ENCODE measurements around the gene LOXHD1.

Gene LOXHD1

DNA sequence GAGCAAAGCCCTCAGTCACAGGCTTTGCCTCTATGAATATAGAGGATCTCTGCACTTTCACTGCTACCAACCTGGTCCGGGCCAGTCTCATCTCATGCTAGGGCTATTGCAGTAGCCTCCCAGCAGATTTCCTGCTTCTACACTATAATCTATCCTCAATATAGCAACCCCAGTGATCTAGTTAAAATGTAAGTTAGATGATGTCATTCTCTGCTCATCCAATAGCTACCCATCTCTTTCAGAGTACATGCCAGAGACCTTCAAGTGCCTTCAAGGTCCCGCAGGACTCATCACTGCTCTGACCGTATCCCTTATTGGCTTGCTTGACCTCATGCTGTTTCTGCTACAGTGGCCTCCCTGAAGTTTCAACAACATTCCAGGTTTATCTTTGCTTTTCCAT lies 186.3 kb downstream of the LOXHD1 start:
- Histone ChIP-seq H3K27ac (ENCODE audit: low read depth, low read length) (no peak overlapping the region), H3K14ac (ENCODE audit: low read length) (no peak overlapping the region), H3K4me2 (ENCODE audit: low read length) (no peak overlapping the region), H3K36me3 (ENCODE audit: control insufficient read depth in 1 of 2, insufficient read depth in 2 of 2, low read length in 2 of 2) (no peaks in the 10 kb centered on the region), H2AFZ (ENCODE audit: insufficient read depth, low read length, poor library complexity) (no peak overlapping the region), H2BK120ac (ENCODE audit: insufficient read depth, low read length, poor library complexity) (no peak overlapping the region), H3K18ac (ENCODE audit: low read length) (no peak overlapping the region), H3K79me2 (ENCODE audit: control insufficient read depth, insufficient read depth, low read length, poor library complexity) (no peaks in the 10 kb centered on the region), H3K27me3 (ENCODE audit: insufficient read depth, low read length) (no peaks in the 10 kb centered on the region), H4K12ac (ENCODE audit: low read depth, low read length) (no peak overlapping the region), H3K9ac (ENCODE audit: low read length) (no peak overlapping the region), H4K8ac (ENCODE audit: low read depth, low read length) (no peak overlapping the region), H2BK5ac (ENCODE audit: low read depth, low read length, poor library complexity) (no peak overlapping the region), H3K4me3 (ENCODE audit: low read depth, low read length) (no peak overlapping the region), H2BK12ac (ENCODE audit: low read length) (no peak overlapping the region), H2AK5ac (ENCODE audit: low read length) (no peak overlapping the region), H3K23ac (ENCODE audit: low read length) (no peak overlapping the region), H3K4me1 (ENCODE audit: control insufficient read depth in 1 of 2, insufficient read depth in 2 of 2, low read length in 2 of 2) (no peaks in the 10 kb centered on the region), H4K91ac (ENCODE audit: low read depth, low read length) (no peak overlapping the region), H3K4ac (ENCODE audit: low read depth, low read length) (no peak overlapping the region), H3K79me1 (ENCODE audit: low read length) (no peaks in the 10 kb centered on the region), H3K9me3 (ENCODE audit: insufficient read depth, low read depth, low read length) (peaks cover 7% of the 10 kb centered on the region)
- no CpG with 5 or more reads among the region's 3 CpGs for WGBS (ENCODE audit: extremely low coverage, insufficient coverage, insufficient read length)
- DNase-seq: no peak

DNA sequence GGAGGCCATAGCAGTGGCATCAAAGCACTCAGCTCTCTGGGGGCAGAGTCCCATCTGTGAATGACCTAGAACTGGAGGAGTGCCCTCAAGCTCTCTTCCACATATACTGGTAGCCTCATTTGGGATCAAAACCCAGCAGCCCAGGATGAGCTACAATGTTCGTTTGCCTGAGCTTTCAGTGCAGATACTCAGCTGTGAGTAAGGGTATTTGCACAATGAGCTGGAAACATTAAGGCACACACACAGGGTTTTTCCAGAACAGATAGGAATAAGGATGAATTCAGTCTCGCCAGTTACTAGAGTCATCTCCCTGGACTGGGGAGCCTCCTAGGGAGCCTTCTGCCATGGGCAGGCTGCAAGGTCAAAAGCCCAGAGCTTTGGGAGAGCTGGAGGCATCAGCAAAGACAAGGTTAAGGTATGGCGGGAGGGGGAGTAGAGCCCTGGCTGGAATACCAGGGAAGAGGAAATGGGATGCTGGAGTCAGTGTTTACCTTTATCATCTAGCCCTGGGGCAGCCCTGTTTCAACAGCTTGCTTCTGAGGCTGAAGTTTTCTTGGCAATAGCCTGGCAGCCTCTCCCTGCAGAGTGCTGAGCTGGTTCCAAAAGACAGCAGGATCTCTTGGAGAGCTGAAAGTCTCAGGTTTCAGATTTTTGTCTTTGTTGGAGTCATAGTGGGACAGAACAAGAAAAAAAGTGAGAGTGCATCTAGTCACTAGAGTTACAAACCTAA lies 187.7 kb downstream of the LOXHD1 start:
- H3K79me1 ChIP-seq (ENCODE audit: low read length): no peaks in the 10 kb centered on the region
- H3K27me3 ChIP-seq (ENCODE audit: insufficient read depth, low read length): no peaks in the 10 kb centered on the region
- no peak overlapping the region for H3K18ac ChIP-seq (ENCODE audit: low read length)
- H4K12ac ChIP-seq (ENCODE audit: low read depth, low read length): no peak overlapping the region
- no peaks in the 10 kb centered on the region for H3K79me2 ChIP-seq (ENCODE audit: control insufficient read depth, insufficient read depth, low read length, poor library complexity)
- H3K4me2 ChIP-seq (ENCODE audit: low read length): no peak overlapping the region
- no peak for DNase-seq
- no peak overlapping the region for H3K9ac ChIP-seq (ENCODE audit: low read length)
- no peaks in the 10 kb centered on the region for H3K4me1 ChIP-seq (ENCODE audit: control insufficient read depth in 1 of 2, insufficient read depth in 2 of 2, low read length in 2 of 2)
- WGBS (ENCODE audit: extremely low coverage, insufficient coverage, insufficient read length): no CpG with 5 or more reads among the region's 3 CpGs
- H2AK5ac ChIP-seq (ENCODE audit: low read length): no peak overlapping the region
- H3K9me3 ChIP-seq (ENCODE audit: insufficient read depth, low read depth, low read length): peaks cover 3% of the 10 kb centered on the region
- H4K91ac ChIP-seq (ENCODE audit: low read depth, low read length): no peak overlapping the region
- H2BK120ac ChIP-seq (ENCODE audit: insufficient read depth, low read length, poor library complexity): no peak overlapping the region
- no peak overlapping the region for H3K27ac ChIP-seq (ENCODE audit: low read depth, low read length)
- no peak overlapping the region for H2BK12ac ChIP-seq (ENCODE audit: low read length)
- H3K23ac ChIP-seq (ENCODE audit: low read length): no peak overlapping the region
- H3K14ac ChIP-seq (ENCODE audit: low read length): no peak overlapping the region
- H3K4ac ChIP-seq (ENCODE audit: low read depth, low read length): no peak overlapping the region
- no peaks in the 10 kb centered on the region for H3K36me3 ChIP-seq (ENCODE audit: control insufficient read depth in 1 of 2, insufficient read depth in 2 of 2, low read length in 2 of 2)
- no peak overlapping the region for H2AFZ ChIP-seq (ENCODE audit: insufficient read depth, low read length, poor library complexity)
- H2BK5ac ChIP-seq (ENCODE audit: low read depth, low read length, poor library complexity): no peak overlapping the region
- no peak overlapping the region for H4K8ac ChIP-seq (ENCODE audit: low read depth, low read length)
- no peak overlapping the region for H3K4me3 ChIP-seq (ENCODE audit: low read depth, low read length)

DNA sequence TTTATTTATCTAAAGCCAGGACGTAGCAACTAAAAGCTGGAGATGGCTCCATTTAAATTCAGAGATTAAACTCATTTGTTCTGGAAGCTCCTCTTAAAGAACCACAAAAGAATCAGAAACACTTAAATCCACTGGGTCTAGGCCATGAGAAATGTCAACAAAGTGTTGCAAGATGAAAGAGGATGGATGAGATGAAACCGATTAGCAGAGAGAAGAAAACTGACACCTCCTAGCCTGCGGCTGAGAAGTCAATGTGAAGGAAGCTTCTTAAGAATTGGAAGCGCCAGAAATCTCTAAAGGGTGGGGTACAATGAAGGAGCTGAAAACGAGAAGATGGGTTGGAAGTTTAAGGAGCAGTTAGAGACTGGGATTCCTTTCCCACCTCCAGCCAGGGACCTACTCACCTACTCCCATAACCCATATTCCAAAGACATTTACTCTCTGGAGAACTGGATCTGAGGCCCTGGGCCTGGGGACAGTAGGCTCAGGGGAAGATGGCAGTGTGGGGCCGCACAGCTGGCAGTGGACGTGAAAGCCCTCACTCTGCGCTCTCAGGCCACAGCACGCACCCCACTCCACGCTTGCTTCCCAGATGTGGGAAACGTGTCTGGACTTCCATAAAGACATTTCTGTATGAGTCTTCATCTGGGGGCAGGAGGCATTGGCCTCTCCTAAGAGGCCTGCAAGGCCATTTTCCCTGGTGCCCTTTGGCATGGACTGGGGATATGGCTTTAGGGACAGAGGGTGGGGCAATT lies 188.4 kb downstream of the LOXHD1 start:
- Histone ChIP-seq H3K79me1 (ENCODE audit: low read length) (no peaks in the 10 kb centered on the region), H3K18ac (ENCODE audit: low read length) (no peak overlapping the region), H2AFZ (ENCODE audit: insufficient read depth, low read length, poor library complexity) (no peak overlapping the region), H2BK5ac (ENCODE audit: low read depth, low read length, poor library complexity) (no peak overlapping the region), H3K79me2 (ENCODE audit: control insufficient read depth, insufficient read depth, low read length, poor library complexity) (no peaks in the 10 kb centered on the region), H3K36me3 (ENCODE audit: control insufficient read depth in 1 of 2, insufficient read depth in 2 of 2, low read length in 2 of 2) (no peaks in the 10 kb centered on the region), H4K12ac (ENCODE audit: low read depth, low read length) (no peak overlapping the region), H4K8ac (ENCODE audit: low read depth, low read length) (no peak overlapping the region), H3K27me3 (ENCODE audit: insufficient read depth, low read length) (no peaks in the 10 kb centered on the region), H4K91ac (ENCODE audit: low read depth, low read length) (no peak overlapping the region), H3K27ac (ENCODE audit: low read depth, low read length) (no peak overlapping the region), H3K4me1 (ENCODE audit: control insufficient read depth in 1 of 2, insufficient read depth in 2 of 2, low read length in 2 of 2) (no peaks in the 10 kb centered on the region), H3K9ac (ENCODE audit: low read length) (no peak overlapping the region), H3K9me3 (ENCODE audit: insufficient read depth, low read depth, low read length) (peaks cover 3% of the 10 kb centered on the region), H3K23ac (ENCODE audit: low read length) (no peak overlapping the region), H2BK12ac (ENCODE audit: low read length) (no peak overlapping the region), H3K4ac (ENCODE audit: low read depth, low read length) (no peak overlapping the region), H2BK120ac (ENCODE audit: insufficient read depth, low read length, poor library complexity) (no peak overlapping the region), H3K4me3 (ENCODE audit: low read depth, low read length) (no peak overlapping the region), H2AK5ac (ENCODE audit: low read length) (no peak overlapping the region), H3K14ac (ENCODE audit: low read length) (no peak overlapping the region), H3K4me2 (ENCODE audit: low read length) (no peak overlapping the region)
- WGBS (ENCODE audit: extremely low coverage, insufficient coverage, insufficient read length): no CpG with 5 or more reads among the region's 11 CpGs
- no peak for DNase-seq

DNA sequence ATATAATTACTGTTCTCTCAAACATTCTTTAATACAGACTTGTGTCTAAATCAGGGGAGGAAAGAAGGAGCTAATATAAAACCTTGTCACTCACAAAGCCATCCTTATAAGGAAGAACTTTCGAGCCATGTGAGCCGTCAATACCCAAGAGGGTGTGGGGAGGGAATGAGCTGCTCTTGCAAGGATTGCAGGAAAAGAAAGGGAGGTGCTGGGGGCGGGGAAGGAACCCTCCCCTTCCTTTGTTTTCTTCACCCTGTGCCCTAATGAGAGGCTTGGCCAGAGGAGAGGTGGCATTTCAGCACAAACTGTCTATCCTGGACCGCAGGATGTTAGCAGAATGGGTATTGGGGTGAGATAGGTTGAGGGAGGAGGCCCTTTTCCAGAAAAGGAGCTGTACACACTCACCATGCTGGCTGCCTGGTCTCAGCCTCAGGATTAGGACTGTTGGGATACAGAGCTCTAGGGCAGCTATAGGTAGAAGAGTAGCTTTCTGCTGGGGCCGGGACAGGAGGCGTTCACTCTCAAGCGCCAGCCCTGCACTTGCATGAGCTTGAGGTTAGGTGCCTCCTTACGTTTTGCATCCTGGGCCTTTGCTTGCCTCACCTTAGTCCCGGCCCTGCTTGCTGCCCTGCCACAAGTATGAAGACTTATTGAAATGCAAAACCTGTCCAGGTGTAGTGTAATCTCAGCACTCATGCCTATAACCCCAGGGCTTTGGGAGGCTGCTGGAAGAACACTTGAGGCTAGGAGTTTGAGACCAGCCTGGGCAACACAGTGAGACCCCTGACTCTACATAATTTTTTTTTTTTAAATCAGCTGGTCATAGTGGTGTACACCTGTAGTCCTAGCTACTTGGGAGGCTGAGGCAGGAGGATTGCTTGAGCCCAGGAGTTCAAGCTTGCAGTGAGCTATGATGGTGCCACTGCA lies 190.5 kb downstream of the LOXHD1 start:
- Histone ChIP-seq H3K23ac (ENCODE audit: low read length) (no peak overlapping the region), H2BK120ac (ENCODE audit: insufficient read depth, low read length, poor library complexity) (no peak overlapping the region), H3K9me3 (ENCODE audit: insufficient read depth, low read depth, low read length) (no peaks in the 10 kb centered on the region), H3K18ac (ENCODE audit: low read length) (no peak overlapping the region), H3K27me3 (ENCODE audit: insufficient read depth, low read length) (no peaks in the 10 kb centered on the region), H4K91ac (ENCODE audit: low read depth, low read length) (no peak overlapping the region), H4K8ac (ENCODE audit: low read depth, low read length) (no peak overlapping the region), H3K14ac (ENCODE audit: low read length) (no peak overlapping the region), H3K4me3 (ENCODE audit: low read depth, low read length) (no peak overlapping the region), H4K12ac (ENCODE audit: low read depth, low read length) (no peak overlapping the region), H3K36me3 (ENCODE audit: control insufficient read depth in 1 of 2, insufficient read depth in 2 of 2, low read length in 2 of 2) (no peaks in the 10 kb centered on the region), H3K27ac (ENCODE audit: low read depth, low read length) (no peak overlapping the region), H3K4ac (ENCODE audit: low read depth, low read length) (no peak overlapping the region), H2BK12ac (ENCODE audit: low read length) (no peak overlapping the region), H3K79me2 (ENCODE audit: control insufficient read depth, insufficient read depth, low read length, poor library complexity) (no peaks in the 10 kb centered on the region), H2AFZ (ENCODE audit: insufficient read depth, low read length, poor library complexity) (no peak overlapping the region), H2BK5ac (ENCODE audit: low read depth, low read length, poor library complexity) (no peak overlapping the region), H2AK5ac (ENCODE audit: low read length) (no peak overlapping the region), H3K9ac (ENCODE audit: low read length) (no peak overlapping the region), H3K4me2 (ENCODE audit: low read length) (no peak overlapping the region), H3K4me1 (ENCODE audit: control insufficient read depth in 1 of 2, insufficient read depth in 2 of 2, low read length in 2 of 2) (no peaks in the 10 kb centered on the region), H3K79me1 (ENCODE audit: low read length) (no peaks in the 10 kb centered on the region)
- DNase-seq: no peak
- WGBS (ENCODE audit: extremely low coverage, insufficient coverage, insufficient read length): no CpG with 5 or more reads among the region's 9 CpGs

All from trophoblast cell (in vitro differentiated cells and primary cell).